Measurements from ENCODE around the gene JUN.
"Not testable (repeated sequence)": the region's sequence is repeated elsewhere in the genome, so short reads cannot be mapped to it uniquely, and the experiment has no call there.

Gene JUN

DNA sequence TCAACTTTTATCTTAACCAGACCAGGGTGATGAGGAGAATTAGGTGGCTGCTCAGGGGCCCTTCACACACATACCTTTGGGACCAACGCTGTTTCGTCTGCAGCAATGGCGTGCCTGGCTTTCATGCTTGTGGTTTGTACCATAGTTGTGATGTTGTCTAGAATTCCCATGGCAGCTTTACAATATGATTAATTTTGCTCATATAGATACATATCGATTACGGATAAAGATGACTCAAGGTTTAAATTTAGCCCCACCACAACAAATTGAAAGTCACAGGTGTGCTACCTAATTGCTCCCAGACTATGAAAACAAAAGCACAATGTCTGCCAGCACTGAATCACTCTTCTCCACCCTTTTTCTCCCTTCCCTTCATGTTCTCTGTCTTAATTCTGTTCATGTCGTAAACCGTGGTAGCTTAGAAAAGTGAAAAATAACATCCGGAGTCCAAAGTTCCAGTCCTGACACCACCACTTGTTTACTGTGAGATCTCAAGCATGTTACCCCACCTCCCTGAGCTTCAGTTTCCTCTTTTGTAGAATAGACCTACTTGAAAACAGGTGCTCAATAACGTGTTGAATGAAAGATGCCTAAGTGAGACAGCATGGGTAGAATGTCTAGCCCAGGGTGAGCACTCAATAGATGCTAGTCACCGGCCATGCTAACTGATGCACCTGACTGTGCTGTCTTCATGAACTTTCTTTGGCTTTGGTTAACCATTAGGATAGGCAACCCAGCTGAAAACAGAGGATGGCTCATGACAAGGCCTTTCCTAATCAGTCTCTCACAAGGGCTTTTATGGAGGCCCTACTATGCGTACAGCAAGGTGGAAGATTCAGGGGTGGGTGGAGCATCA lies 22.1 kb upstream of the JUN start:
- FAIRE-seq: no peak

DNA sequence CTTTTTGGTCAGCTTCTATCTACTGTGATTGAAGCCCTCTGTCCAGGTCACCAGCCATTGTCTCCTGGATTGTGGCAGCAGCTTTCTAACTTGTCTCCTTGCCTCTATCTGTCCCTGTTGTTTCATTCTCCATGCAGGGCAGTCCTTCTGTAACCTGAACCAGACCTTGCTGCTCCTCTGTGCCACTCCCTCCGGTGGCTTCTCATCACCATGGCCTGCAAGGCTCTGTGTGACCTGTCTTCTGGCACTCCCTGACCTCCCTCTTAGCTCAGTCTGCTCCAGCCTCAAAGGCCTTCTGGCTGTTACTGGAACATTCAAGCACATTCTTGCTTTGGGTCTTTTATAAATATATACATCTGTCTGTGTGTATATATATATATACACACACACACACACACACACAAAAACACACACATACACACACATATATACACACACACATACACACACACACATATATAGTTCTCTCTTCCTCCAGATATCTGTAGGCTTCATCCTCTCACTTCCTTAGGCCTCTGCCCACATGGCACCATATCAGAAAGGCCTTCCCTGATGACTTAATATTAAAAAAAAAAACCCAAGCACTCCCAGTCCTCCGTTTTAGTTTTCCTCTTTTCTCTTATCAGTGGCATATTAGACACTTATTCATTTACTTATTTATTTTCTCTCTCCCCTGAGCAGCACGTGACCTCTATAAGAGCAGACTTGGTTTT lies 21.2 kb upstream of the JUN start:
- no peak for FAIRE-seq

DNA sequence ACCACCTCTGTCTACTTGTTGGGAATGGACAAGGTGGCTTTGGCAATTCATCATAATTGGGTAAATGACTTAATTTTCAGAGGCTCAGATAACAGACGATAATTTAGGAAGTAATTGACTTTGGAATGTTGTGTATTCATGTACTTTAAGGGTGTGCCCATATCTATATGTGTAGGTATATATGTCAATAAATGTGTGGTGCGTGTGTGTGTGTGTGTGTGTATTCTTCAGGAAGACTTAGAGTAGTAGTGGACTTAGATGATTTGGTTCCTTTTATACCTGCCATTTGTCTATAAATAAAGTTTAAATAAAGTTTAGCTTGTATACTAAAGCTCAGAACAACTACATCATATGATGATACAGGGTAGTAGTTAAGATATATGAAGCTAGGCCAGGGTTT lies 20.0 kb upstream of the JUN start:
- FAIRE-seq: no peak

DNA sequence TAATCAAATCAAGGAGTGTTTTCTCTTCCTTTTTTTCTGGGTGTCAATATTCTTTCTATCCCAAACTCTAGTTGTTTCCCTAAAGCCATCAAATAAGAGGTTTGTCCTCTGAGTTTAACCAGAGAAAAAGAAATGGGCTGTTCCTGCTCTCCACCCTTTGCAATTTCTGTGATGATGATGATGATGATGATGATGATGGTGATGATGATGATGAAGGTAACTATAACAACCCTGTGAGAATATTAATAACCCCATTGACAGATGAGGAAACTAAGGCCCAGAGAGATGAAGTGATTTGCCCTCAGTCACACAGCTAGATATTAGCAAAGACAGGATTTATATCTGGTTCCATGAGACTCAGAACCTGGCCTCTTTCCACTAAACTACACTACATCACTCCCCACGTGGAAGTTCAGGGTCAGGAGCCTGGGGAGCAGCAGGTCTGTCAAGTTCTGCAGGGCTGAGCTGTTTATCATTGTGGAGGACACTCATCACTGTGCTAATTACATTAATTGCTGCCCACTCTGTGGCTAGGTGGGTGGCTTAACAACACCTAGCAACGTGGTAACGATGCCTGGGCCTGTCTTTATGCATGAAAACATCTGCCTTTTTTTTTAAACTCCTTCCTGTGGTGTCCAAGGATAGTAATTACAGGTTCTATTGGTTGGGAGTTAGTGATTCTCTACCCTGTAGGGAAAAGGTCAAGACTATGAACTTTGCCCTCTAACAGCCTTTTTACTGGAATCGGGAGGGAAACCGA lies 19.0 kb upstream of the JUN start:
- no peak for FAIRE-seq

DNA sequence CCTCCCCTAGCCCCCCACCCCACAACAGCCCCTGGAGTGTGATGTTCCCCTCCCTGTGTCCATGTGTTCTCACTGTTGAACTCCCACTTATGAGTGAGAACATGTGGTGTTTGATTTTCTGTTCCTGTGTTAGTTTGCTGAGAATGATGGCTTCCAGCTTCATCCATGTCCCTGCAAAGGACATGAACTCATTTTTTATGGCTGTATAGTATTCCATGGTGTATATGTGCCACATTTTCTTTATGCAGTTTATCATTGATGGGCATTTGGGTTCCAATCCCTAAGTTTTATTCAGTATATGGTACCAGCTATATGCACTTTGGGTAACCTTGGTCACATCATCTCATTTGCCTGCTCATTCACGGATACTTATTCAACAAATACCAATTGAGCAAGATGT lies 17.4 kb upstream of the JUN start:
- FAIRE-seq: not testable (repeated sequence)

DNA sequence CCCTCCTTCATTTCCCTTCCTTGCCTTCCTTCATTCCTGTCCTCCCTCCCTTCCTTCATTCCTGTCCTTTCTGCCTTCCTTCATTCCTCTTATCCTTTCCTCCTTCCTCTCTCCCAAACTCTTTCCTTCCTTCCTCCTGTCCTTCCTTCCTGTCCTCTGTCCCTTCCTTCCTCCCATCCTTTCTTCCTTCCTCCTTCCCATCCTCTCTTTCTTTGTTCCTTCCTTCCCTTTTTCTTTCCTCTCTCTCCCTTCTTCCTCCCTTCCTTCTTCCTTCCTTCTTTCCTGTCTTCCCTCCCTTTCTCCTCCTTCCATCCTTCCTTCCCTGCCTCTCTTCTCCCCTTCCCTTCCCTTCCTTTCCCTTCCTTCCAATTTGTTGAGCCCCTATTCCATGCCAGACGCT lies 15.8 kb upstream of the JUN start:
- FAIRE-seq: no peak

DNA sequence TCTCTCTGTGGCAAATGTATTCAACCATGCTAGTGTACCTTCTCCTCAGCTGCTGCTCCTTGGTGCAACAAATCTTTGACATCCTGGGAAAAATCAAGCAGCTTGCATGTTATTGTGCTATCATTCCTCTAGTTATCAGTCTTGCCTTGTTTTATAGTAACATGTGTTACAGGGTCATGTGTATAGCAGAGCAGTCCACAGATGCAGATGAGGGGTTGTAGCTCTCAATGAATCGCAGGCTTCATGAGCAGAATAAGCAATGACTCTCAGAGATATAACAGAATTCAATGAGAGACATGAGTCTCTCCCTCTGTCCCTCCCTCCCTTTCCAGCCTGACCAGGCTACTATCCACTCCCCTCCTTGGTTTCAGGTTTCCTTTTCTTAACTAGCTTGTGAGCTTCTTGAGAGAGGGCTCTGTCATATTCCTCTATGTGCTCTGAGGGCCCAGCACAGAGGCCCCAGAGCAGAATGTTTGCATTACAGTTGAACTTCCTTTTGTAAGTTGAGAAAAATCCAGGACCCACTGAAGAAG lies 15.1 kb upstream of the JUN start:
- no peak for FAIRE-seq

DNA sequence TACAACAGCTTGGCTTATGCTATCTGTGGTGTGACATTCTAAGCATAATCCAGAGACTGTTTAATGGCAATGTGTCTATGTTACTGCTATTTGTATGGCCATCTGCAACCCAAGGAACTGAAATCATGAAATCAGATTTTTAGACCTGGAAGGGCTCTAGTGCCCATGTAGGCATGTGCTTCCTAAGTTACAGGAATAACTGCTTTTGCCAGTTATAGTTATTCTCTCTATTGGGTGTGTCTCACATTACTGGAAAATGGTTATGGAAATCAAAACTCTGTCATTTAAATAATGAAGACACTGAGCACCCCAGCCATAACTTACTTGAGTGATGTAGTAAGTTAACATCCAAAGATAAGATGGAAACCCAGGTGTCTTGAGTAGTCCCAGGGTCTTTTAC lies 12.6 kb upstream of the JUN start:
- no peak for FAIRE-seq

DNA sequence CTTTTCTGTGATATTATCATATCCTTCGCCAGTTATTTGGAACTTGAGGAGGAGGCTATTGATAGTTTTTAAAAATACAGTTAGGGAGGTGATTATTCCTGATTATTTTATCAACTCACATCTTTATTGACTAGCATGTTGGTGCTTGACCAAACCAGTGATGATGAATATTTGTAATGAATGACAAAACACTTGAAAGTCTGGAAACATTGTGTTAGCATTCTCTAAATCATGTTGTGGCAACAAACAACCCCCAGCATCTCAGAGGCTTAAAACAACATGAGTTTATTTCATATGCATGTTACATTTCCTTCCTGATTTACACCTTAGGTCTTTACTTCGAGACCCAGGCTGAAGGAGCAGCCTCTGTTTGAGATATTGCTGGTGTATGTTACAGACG lies 10.7 kb upstream of the JUN start:
- FAIRE-seq: no peak

DNA sequence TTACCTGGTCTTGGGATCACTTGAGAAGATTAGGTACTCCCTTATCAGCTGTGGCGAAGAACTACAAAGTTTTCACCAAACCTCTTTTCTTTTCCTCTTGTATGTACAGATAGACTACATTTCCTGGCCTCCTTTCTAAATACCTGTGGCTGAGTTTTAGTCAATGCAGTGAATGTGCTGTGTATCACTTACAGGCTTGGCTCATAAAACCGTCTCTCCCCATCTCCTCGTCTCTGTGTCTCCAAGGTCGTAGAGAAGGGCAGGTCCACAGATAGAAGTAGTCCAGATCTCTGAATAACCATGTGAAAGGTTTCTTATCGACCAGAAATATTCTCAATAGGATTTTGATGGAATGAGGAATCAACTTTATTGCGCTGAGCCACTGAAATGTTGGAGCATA lies 9.0 kb upstream of the JUN start:
- FAIRE-seq: no peak

DNA sequence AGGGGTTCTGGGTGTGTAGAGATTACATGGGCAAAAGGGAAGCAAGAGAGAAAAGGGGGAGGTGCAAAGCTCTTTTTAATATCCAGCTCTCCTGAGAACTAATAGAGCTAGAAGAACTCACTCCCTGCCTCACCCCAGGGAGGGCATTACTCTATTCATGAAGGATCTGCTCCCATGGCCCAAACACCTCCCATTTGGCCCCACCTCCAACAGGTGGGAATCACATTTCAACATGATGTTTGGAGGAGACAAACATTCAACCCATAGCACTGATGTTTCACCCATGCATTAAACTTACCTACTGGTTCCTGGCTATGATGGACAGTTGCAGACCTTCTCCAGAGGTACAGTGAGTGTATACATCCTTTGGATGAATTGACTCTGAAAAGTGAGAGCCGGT lies 7.3 kb upstream of the JUN start:
- no peak for FAIRE-seq

DNA sequence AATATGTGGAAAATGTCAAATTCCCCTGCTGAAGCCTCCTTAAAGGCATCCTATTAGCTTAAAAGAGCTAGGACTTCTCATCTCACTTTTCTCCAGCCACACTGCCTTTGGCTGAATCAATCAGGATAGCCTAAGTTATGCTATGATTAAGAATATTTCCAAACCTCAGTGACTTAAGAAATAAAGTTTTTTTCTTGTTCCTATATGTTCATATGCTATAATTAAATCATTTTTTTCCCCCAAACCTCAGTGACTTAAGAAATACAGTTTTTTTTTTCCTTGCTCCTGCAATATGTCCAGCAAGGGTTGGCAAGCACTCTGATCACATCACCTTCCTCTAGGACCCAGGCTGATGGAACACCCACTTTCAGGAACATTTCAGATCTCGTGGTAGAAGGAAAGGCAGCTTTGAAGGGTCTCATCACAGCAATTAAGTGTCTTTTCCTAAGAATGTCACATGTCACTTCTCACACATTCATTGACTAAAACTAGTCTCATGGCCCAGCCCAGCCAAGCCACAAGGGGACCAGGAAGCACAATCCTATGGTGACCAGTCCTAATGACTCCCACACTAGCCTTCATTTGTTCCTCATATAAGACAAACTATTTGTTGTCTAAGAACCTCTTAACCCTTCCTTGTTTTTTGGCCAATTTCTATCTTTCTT lies 6.3 kb upstream of the JUN start:
- FAIRE-seq: no peak

DNA sequence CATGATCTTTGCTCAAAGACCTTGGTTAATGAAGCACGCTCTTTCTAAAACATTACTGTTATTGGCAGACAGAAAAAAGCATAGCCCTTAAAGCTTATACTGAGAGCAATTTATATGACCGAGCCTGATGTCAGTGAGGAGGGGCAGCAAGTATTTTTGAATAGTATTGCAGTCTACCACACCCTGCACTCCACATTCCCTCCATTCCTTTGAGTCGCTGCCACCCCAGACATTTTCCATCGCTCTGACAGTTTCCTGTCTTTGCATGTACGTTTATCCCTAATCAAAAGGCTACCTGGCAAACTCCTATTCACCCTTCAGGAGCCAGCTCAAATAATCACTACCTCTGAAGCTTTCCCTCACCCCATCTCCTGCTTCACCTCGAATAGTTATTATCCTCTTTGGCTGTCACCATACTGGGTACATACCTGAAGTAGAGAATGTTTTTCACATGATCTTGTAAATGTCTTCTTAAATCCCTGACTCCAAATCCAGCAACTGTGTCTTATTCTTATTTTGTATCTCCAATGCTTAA lies 5.5 kb upstream of the JUN start:
- FAIRE-seq: no peak

DNA sequence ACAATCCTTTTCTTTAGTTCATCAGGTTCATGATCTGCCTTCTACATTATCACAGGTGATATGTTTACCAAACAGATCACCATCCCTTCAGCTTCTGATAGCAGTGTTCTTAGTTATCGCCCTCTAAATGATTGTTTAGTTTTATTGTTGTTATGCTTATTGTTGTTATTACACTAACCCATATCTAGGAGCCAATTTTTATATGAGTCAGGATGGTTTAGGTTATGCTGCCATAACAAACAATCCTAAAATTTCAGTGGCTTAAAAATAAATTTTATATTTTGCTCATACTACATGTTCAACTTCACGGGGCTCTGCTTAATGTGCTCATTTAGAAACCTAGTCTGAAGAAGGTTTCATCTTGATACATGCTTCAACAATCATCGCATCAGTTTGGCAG lies 4.4 kb upstream of the JUN start:
- FAIRE-seq: no peak

DNA sequence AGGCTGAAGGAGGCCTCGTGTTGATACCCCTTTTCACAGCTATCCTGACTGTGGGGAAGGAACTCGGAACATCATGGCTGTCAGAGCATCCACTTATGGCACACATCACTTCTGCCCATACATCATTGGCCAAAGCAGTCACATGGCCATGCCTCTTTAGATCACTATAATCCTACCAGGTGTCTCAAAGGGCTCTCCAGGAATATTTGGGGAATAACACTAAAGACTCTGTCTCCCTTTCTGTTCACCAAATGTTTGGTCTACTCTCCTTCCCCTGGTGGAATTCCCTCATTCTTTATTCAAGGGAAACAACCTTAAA lies 3.0 kb upstream of the JUN start:
- no peak for FAIRE-seq

DNA sequence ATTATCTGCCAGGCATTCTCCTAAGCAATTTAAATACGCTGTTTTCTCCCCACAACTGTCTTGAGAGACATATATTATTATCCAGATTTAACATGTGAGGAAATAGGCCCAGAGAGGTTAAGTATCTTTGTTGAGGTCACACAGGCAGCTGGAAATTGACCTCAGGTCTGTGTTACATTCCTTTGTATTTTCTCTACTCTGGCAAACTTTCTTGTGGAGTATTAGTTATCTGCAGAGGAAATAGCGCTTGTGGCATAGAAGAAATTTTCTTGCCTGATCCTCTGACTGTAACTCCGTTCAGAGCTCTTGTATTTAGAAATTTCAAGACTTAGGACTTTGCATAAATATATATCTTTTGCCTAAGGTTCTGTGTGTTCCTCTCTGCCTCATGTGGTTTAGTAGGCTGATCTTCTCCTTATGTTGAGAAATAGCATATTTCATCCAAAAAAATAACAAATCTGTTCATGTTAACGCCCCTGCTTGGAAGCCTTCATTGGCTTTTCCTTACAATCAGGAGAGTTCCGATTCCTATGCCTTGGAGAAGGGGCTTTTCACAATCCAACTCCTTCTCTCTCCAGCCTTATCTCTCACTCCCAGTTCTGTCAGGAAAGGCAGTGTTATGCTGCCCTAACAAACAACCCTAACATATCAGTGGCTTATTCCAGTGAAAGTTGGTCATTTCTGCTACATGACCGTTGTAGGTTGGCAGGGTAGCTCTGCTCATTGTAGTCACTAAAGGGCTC lies 2.5 kb upstream of the JUN start:
- peak; percentile 12 for FAIRE-seq

DNA sequence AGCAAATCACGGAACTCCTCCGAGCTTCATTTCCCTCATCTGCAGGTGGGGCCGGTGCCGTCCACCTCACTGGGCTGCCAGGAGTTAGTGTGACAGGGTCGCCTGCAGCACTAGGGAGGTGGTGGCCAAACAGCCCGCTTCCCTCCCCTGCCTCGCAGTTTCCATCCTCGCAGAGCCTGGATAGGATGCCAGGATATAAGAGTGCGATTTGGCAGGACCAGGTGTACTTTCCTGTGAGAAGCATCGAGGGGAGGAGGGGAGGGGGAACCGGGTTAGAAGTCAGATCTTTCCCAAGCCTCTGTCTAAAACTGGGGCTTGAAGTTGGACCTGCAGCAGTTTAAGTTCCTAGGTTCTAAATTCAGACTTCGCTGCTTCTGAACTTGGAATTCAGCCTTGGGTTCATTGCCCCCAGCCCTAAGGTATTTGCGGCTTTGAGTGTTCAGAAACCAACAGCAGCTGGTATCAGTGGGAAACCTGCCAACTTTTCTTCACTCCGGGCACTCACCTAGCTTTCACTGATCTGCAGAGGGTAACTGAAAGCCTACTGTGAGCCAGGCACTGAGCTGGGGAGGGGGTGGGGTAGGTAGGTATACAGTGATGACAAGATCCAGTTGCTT lies 1.7 kb upstream of the JUN start:
- no peak for FAIRE-seq

DNA sequence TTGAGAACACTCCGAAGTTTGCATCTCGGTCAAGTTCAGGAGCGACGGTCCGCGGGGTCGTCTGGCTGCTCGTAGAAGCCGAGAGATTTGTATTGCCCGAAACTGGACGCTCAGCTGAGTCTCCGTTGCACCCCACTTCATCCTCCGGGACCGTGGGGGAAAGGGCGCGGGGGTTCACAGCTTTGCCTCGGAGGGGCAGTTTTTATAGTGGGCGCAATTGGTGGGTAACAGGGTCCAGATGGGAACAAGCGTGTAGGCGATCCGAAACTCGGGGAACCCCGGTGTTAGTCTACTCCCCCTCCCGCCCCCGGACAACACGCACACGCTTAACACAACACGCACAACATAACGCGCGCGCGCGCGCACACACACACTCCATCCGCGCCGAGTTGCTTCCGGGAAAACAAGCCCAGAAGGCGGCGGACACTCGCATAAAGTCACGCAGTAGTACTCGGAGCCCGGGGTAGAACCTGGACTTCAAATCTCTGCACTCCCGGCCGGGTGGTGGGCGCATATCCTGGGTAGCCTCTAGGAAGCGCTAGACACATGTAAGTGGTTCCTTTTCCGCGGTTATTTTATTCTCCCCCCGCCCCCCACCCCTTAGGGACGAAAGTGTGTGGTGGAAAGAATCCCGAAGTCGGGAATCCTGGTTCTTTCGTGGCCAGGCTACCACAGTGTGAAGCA lies 1.1 kb upstream of the JUN start:
- no peak for FAIRE-seq

DNA sequence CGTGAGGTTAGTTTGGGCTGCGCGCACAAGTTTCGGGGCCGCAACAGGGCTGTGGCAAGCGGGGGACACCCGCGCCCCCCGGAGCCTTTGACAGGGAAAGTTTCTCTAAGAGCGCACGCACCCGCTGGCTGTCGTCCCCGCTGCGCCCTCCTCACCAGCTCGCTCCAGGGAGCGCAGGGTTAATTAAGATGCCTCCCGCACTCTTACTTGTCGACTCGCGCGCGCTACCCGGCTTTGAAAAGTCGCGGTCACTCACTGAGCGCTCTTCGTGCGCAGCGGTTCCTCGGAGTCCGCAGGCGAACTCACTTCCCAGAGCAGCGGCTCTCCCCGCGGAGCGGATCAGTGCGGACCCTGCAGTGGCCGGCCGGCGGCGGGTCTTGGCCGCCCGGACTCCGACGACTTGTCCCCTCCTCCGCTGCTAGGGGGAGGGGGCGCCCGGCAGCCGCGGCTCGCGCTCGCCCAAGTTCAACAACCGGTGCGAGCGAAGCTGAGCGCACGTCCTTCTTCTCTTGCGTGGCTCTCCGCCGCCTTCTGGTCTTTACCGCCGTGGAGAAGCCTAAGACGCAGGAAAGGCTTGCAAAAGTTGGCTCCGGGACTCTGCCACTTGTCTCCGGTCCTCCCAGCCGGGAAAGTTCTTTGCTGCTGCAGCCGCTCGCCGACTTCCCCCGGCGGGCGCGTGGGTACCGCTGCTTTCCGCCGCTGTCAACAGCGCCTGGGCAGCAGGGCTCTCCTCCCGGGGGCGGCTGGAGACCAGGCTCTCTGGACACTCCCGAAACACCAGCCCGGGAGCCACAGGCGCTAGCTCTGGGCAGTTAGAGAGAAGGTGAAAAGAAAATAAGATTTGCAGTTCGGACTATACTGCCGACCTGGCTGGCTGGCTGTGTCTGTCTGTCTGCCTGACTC lies 506 bp downstream of the JUN start:
- FAIRE-seq: no peak
